ENCODE results near the gene FAM216B. TPM values are rescaled to one million over a fixed set of nuclear protein-coding genes. Genes with fewer than 3 reads are reported as not detected.

FAM216B gene
- total RNA-seq, 4 donors from 2014 or later = 0.83 TPM; not detected in 3

DNA sequence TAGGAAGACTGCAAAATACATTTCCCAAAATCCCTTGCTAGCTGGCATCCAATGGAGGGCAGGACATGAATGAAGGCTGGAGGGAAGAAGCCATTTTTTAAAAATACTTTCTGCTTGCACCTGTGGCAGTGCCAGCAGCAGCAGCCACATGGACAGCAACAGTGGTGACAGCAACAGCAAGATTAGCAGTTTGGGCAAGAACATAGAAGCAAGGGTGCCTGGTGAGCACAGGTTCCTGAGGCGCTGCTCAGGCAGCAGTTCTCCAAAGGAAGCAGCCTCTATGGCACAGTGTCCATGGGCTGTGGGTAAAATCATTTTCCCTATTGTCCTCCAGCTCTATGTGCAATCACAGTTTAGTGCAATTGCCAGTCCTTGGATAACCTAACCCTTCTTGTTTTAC, 1.3 kb upstream of the FAM216B start:
- H3K27ac ChIP-seq = no peak overlapping the region
- DNase-seq = no peak
- TF ChIP-seq POLR2A (IDR thresholded peaks at IDR 0.05) = no peak

DNA sequence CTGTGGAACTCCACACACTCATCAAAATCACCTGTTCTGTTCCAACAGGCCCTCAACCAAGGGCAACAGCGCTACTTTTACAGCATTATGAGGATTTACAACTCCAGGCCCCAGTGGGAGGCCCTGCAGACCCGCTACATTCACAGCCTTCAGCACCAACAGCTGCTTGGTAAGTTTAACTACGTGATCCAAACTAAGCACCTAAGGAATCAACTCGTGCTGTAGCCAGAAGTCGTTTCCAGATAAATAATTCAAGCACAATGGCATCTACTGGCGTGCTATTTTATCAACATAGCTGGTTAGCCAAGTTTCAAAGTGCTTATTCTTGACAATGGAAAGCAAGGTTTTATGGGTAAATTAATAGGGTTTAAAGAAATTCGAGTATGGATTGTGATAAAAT, 5.3 kb downstream of the FAM216B start:
- peak overlapping the region in 1 of 4 donors; percentile 35 for H3K27ac ChIP-seq
- H3K9me3 ChIP-seq = no peaks in the 10 kb centered on the region
- no peak for TF ChIP-seq POLR2A (IDR thresholded peaks at IDR 0.05)
- TF ChIP-seq, protein P1, sequence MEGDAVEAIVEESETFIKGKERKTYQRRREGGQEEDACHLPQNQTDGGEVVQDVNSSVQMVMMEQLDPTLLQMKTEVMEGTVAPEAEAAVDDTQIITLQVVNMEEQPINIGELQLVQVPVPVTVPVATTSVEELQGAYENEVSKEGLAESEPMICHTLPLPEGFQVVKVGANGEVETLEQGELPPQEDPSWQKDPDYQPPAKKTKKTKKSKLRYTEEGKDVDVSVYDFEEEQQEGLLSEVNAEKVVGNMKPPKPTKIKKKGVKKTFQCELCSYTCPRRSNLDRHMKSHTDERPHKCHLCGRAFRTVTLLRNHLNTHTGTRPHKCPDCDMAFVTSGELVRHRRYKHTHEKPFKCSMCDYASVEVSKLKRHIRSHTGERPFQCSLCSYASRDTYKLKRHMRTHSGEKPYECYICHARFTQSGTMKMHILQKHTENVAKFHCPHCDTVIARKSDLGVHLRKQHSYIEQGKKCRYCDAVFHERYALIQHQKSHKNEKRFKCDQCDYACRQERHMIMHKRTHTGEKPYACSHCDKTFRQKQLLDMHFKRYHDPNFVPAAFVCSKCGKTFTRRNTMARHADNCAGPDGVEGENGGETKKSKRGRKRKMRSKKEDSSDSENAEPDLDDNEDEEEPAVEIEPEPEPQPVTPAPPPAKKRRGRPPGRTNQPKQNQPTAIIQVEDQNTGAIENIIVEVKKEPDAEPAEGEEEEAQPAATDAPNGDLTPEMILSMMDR (IDR thresholded peaks at IDR 0.05) = no peak
- no peaks in the 10 kb centered on the region for H3K27me3 ChIP-seq
- H3K36me3 ChIP-seq = no peaks in the 10 kb centered on the region
- DNase-seq = no peak
- no peak overlapping the region for H3K4me3 ChIP-seq
- no peaks in the 10 kb centered on the region for H3K4me1 ChIP-seq

More for the DNA sequence above, 1.3 kb upstream of the FAM216B start:
- H3K9me3 ChIP-seq = no peaks in the 10 kb centered on the region
- H3K4me1 ChIP-seq = no peaks in the 10 kb centered on the region
- H3K36me3 ChIP-seq = no peaks in the 10 kb centered on the region
- no peak overlapping the region for H3K4me3 ChIP-seq
- no peaks in the 10 kb centered on the region for H3K27me3 ChIP-seq

DNA sequence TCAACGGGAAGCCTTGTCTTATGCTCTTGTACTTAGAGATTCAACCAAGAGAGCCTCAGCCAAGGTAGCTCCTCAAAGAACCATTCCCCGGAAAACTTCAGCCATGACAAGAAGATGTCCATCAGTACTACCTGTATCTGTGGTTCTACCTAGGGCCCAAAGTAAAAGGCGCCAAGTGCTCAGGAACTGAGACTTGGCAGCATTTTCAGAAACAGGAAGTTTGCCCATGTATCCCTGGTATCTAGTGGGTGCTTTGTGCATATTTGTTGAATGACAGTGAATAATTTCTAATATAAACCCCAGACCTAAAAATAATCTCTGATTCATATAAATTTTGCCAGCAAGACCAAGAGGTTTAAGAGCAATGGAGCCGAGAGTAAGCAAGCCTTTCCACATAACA, 7.2 kb downstream of the FAM216B start:
- H3K9me3 ChIP-seq = no peaks in the 10 kb centered on the region
- H3K36me3 ChIP-seq = no peaks in the 10 kb centered on the region
- DNase-seq = no peak
- H3K4me1 ChIP-seq = no peaks in the 10 kb centered on the region
- H3K4me3 ChIP-seq = no peak overlapping the region
- no peak overlapping the region for H3K27ac ChIP-seq
- TF ChIP-seq, protein P1 (IDR thresholded peaks at IDR 0.05) = no peak
- TF ChIP-seq POLR2A (IDR thresholded peaks at IDR 0.05) = no peak
- H3K27me3 ChIP-seq = no peaks in the 10 kb centered on the region

DNA sequence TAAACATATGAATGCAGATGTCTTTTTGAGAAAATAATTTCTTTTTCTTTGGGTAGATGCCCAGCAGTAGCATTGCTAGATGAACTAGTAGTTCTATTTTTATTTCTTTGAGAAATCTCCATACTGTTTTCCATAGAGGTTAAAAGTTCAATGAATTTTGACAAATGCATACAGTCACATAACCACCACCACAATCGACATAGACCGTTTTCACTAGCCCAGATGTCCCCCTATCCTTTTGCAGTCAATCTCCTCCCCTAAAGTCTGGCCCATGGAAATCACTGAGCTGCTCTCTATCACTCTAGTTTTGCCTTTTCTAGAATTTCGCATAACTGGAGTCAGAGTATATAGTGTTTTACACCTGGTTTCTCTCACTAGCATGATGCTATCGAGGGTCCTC, 10.8 kb downstream of the FAM216B start:
- TF ChIP-seq, protein P1 (IDR thresholded peaks at IDR 0.05) = no peak
- TF ChIP-seq POLR2A (IDR thresholded peaks at IDR 0.05) = no peak
- H3K36me3 ChIP-seq = no peaks in the 10 kb centered on the region
- H3K27ac ChIP-seq = no peak overlapping the region
- no peaks in the 10 kb centered on the region for H3K27me3 ChIP-seq
- H3K4me1 ChIP-seq = no peaks in the 10 kb centered on the region
- no peaks in the 10 kb centered on the region for H3K9me3 ChIP-seq
- no peak overlapping the region for H3K4me3 ChIP-seq
- DNase-seq = no peak

DNA sequence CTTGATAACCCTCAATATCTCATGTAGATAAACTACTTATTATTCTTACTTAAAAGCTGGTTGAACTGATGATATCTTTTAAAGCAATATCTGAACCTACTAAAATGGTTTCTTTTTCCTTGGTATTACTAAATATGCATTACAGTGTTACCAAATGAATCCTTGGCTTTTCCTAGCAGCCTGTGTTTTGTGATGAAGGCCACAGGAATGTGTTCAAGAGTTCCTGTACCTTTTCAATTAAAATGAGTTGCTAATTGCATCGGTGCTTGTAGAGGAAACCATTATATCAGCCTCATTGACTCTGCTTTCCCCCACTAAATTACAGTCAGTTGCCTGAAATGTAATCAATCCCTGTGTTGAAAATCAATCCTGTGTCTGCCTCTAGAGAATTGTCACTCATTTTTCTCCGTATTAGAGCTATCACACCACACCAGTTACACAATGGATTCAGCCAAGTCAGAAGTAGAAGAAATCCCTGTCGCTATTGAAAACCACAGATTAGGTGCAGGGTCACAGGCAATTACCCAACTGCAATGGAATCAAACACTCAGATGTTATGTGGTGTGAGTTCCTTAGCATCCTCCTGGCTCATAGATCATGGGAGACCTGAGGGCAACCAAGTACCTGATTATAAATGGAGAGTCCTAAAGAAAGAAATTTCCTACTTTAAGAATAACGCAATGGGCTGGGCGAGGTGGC, 13.3 kb downstream of the FAM216B start:
- no peaks in the 10 kb centered on the region for H3K4me1 ChIP-seq
- DNase-seq = no peak
- TF ChIP-seq, protein P1 (IDR thresholded peaks at IDR 0.05) = no peak
- no peak for TF ChIP-seq POLR2A (IDR thresholded peaks at IDR 0.05)
- H3K4me3 ChIP-seq = no peak overlapping the region
- H3K27me3 ChIP-seq = no peaks in the 10 kb centered on the region
- no peak overlapping the region for H3K27ac ChIP-seq
- no peaks in the 10 kb centered on the region for H3K36me3 ChIP-seq
- H3K9me3 ChIP-seq = no peaks in the 10 kb centered on the region

DNA sequence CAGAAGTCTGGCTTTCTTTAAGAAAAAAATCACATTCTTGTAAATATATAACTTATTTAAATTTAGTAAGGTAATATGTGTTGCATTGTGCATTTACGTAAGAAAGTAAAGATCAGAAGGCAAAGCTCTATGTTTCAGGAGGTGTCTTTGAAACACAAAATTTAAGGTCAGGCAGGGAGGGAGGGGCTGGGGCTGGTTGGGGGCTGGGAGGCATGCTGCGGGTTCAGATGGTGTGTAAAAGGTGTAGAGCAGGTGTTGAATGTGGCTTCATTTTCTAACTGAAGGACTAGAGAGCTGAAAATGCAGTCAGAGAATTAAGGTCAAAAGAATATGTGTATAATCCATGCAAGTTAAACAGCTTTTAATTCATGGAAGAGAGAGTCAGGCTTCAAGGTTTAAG, 14.3 kb downstream of the FAM216B start:
- no peak for TF ChIP-seq POLR2A (IDR thresholded peaks at IDR 0.05)
- TF ChIP-seq, protein P1 (IDR thresholded peaks at IDR 0.05) = no peak
- Histone ChIP-seq H3K4me1 (no peaks in the 10 kb centered on the region), H3K36me3 (no peaks in the 10 kb centered on the region), H3K27ac (no peak overlapping the region), H3K4me3 (no peak overlapping the region), H3K9me3 (no peaks in the 10 kb centered on the region), H3K27me3 (no peaks in the 10 kb centered on the region)
- no peak for DNase-seq

All from Peyer's patch (tissue), 4 donors.